ENCODE measurements around the gene GALNT12.

- TF ChIP-seq CTCF (IDR thresholded peaks at IDR 0.05; ENCODE audit: poor library complexity) (no peak), EZH2phosphoT487 (IDR thresholded peaks at IDR 0.05; ENCODE audit: low read depth, severe bottlenecking, unreplicated experiment) (no peak)
Measured at GRCh38 chr9:98795970-98796363, 11.5 kb upstream of the GALNT12 start.

Data from hepatocyte (in vitro differentiated cells).